LNCaP clone FGC (cell line): ENCODE measurements around the gene STK32B.
"Not testable (repeated sequence)": the region's sequence is repeated elsewhere in the genome, so short reads cannot be mapped to it uniquely, and the experiment has no call there.

Experiments used
- DNase-seq: peaks from one replicate; pipeline ENCODE4 v3.0.0-alpha.2; 2011; ENCODE audit warnings: low read depth
- H3K4me3 ChIP-seq: 2 replicates; pipeline ENCODE4 v1.5.1; 2011; ENCODE audit warnings: mild to moderate bottlenecking, low read depth, low read length, control low read depth
- CTCF ChIP-seq: IDR thresholded peaks from 2 replicates; pipeline ENCODE4 v1.5.1; 2012; ENCODE audit warnings: mild to moderate bottlenecking; ENCODE audit not compliant: control insufficient read depth, insufficient read depth; ENCODE audit errors: extremely low read depth

Gene STK32B

GRCh38 chr4:5283837-5284236 lies 232.6 kb downstream of the STK32B start:
- no peak for DNase-seq
- H3K4me3 ChIP-seq = no peak overlapping the region
- no peak for TF ChIP-seq CTCF

- DNase-seq = no peak
- no peak overlapping the region for H3K4me3 ChIP-seq
- no peak for TF ChIP-seq CTCF
Measured at GRCh38 chr4:5284517-5284916, 233.2 kb downstream of the STK32B start.

GRCh38 chr4:5292101-5292500 lies 240.8 kb downstream of the STK32B start:
- DNase-seq = no peak

GRCh38 chr4:5298000-5298787 lies 246.9 kb downstream of the STK32B start:
- DNase-seq, H3K4me3 ChIP-seq: not testable (repeated sequence)

More at GRCh38 chr4:5292101-5292500, 240.8 kb downstream of the STK32B start:
- H3K4me3 ChIP-seq = no peak overlapping the region
- no peak for TF ChIP-seq CTCF

- H3K4me3 ChIP-seq = no peak overlapping the region
- TF ChIP-seq CTCF = no peak
- no peak for DNase-seq
Measured at GRCh38 chr4:5300283-5300682, 249.0 kb downstream of the STK32B start.

GRCh38 chr4:5307928-5308327 lies 256.6 kb downstream of the STK32B start:
- TF ChIP-seq CTCF = no peak
- no peak overlapping the region for H3K4me3 ChIP-seq
- no peak for DNase-seq

- no peak overlapping the region for H3K4me3 ChIP-seq
- no peak for TF ChIP-seq CTCF
- DNase-seq = no peak
Measured at GRCh38 chr4:5322321-5322720, 271.0 kb downstream of the STK32B start.
